ENCODE data around the gene ATP2B2. TPM values are rescaled to one million over a fixed set of nuclear protein-coding genes. Genes with fewer than 3 reads are reported as not detected.

Gene ATP2B2
- total RNA-seq, 2 experiments from 2014 or later: 0.06 TPM; not detected in 1

DNA sequence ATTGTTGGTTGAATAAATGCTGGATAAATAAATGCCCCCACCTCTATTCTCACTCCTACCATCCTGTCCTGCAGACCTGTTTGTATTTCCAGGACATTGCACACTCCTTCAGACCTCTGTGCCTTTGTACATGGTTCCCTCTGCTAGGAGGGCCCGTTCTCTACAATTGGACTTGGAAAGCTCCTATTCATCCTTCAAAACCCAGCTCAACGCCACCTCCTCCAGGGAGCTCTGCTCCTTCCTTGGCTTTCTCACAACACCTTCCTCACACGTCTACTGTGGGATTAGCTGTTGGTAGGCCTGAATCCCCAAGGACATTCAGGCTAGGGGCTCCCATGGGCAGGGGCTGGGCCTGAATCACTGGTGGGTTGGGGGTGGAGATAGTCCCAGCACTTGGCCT is 105.8 kb downstream of the ATP2B2 start:
- no TSS peak for BruUV-seq (replicated peaks)
- intact Hi-C loops (cut with micrococcal nuclease; ENCODE audit: unreplicated experiment): loop anchor here (10.0 kb wide), 1 partner anchor 645 kb away; no protein-coding TSS in a partner anchor
- Histone ChIP-seq H3K27ac (ENCODE audit: low read depth, low read length, poor library complexity, severe bottlenecking) (no peak overlapping the region), H3K36me3 (ENCODE audit: insufficient read depth, low read length) (no peaks in the 10 kb centered on the region), H3K79me2 (ENCODE audit: insufficient read depth, low read depth, low read length) (no peaks in the 10 kb centered on the region), H2AFZ (ENCODE audit: low read length) (no peak overlapping the region), H3K9me2 (ENCODE audit: insufficient read depth, low read length) (no peaks in the 10 kb centered on the region), H4K20me1 (ENCODE audit: insufficient read depth, low read length) (no peaks in the 10 kb centered on the region), H3K4me2 (ENCODE audit: low read length) (no peak overlapping the region), H3K9me3 (ENCODE audit: low read length) (no peaks in the 10 kb centered on the region), H3K4me1 (ENCODE audit: insufficient read depth, low read length, poor library complexity, severe bottlenecking) (peaks cover 56% of the 10 kb centered on the region), H3K4me3 (ENCODE audit: low read depth, low read length, poor library complexity, severe bottlenecking) (no peak overlapping the region)
- DNase-seq (ENCODE audit: low spot score): no peak
- POLR2A ChIA-PET: interaction anchor here (0.9 to 1.2 kb wide), 3 partner anchors 9 to 112 kb away, joined by 3 to 4 read pairs (median 3); no protein-coding TSS in a partner anchor
- no peak for TF ChIP-seq EZH2phosphoT487 (IDR thresholded peaks at IDR 0.05; ENCODE audit: borderline replicate concordance, low read depth, low read length)
- TF ChIP-seq, protein P1, sequence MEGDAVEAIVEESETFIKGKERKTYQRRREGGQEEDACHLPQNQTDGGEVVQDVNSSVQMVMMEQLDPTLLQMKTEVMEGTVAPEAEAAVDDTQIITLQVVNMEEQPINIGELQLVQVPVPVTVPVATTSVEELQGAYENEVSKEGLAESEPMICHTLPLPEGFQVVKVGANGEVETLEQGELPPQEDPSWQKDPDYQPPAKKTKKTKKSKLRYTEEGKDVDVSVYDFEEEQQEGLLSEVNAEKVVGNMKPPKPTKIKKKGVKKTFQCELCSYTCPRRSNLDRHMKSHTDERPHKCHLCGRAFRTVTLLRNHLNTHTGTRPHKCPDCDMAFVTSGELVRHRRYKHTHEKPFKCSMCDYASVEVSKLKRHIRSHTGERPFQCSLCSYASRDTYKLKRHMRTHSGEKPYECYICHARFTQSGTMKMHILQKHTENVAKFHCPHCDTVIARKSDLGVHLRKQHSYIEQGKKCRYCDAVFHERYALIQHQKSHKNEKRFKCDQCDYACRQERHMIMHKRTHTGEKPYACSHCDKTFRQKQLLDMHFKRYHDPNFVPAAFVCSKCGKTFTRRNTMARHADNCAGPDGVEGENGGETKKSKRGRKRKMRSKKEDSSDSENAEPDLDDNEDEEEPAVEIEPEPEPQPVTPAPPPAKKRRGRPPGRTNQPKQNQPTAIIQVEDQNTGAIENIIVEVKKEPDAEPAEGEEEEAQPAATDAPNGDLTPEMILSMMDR (conservative IDR thresholded peaks at IDR 0.05; ENCODE audit: low read length): no peak
- CTCF ChIA-PET (ENCODE audit: unreplicated experiment): no interaction called here

DNA sequence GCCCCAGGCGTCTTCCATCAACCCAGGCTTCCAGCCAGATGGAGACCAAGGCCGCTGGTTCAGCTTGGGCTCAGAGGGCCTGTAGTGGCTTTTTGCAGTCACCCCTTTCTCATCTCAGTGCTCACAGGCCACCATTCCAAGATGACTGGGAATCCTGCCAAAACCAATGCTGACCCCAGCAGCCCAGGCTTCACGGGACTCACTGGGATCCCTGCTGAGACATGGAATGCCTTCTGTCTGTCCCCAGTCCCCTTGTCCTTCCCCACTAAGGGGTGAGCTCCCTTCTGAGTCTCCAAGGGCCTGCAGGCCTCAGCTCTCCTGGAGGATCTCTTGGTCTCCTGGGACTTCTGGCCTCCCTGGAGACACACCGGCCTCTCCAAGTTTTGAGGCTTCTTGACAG is 107.0 kb downstream of the ATP2B2 start:
- BruUV-seq (replicated peaks): no TSS peak

DNA sequence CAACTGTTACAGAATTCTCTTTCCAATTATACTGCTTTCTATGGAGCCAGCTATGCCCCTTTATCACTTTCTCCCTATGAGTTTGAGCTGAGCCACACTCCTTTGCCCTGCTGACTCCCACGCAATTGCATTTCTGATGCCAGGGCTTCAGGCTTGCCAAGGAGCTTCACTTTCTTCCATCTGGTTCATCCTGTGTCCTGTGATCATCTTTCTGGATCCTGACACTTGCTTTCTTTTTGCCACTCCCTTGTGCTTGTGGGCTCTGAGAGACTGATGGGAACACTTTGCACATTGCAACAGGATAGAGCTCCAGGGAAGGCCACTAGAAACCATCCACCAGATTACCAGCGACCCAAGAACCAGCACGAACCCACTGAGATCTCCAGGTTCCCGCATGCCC is 107.5 kb downstream of the ATP2B2 start:
- CTCF ChIA-PET (ENCODE audit: unreplicated experiment): interaction anchor here (0.6 kb wide), 1 partner anchor 7 kb away, joined by 3 read pairs; no protein-coding TSS in a partner anchor
- intact Hi-C loops (cut with micrococcal nuclease; ENCODE audit: unreplicated experiment): loop anchor here (10.0 kb wide), 1 partner anchor 643 kb away; no protein-coding TSS in a partner anchor
- Histone ChIP-seq H3K36me3 (ENCODE audit: insufficient read depth, low read length) (no peaks in the 10 kb centered on the region), H3K9me3 (ENCODE audit: low read length) (no peaks in the 10 kb centered on the region), H4K20me1 (ENCODE audit: insufficient read depth, low read length) (no peaks in the 10 kb centered on the region), H3K4me2 (ENCODE audit: low read length) (0 out of 2 replicates have a peak overlapping the region, but pooled peaks have one; percentile 68), H3K4me3 (ENCODE audit: low read depth, low read length, poor library complexity, severe bottlenecking) (no peak overlapping the region), H3K9me2 (ENCODE audit: insufficient read depth, low read length) (no peaks in the 10 kb centered on the region), H3K27ac (ENCODE audit: low read depth, low read length, poor library complexity, severe bottlenecking) (no peak overlapping the region), H3K79me2 (ENCODE audit: insufficient read depth, low read depth, low read length) (no peaks in the 10 kb centered on the region), H2AFZ (ENCODE audit: low read length) (no peak overlapping the region), H3K4me1 (ENCODE audit: insufficient read depth, low read length, poor library complexity, severe bottlenecking) (peaks cover 74% of the 10 kb centered on the region)
- TF ChIP-seq EZH2phosphoT487 (IDR thresholded peaks at IDR 0.05; ENCODE audit: borderline replicate concordance, low read depth, low read length): no peak
- TF ChIP-seq, protein P1 (conservative IDR thresholded peaks at IDR 0.05; ENCODE audit: low read length): no peak
- no peak for DNase-seq (ENCODE audit: low spot score)
- no TSS peak for BruUV-seq (replicated peaks)
- POLR2A ChIA-PET: interaction anchor here (0.6 kb wide), 1 partner anchor 523 kb away, joined by 3 read pairs; no protein-coding TSS in a partner anchor

More for the DNA sequence above, 107.0 kb downstream of the ATP2B2 start:
- CTCF ChIA-PET (ENCODE audit: unreplicated experiment): interaction anchor here (0.6 kb wide), 1 partner anchor 8 kb away, joined by 3 read pairs; no protein-coding TSS in a partner anchor
- Histone ChIP-seq H3K9me3 (ENCODE audit: low read length) (no peaks in the 10 kb centered on the region), H3K9me2 (ENCODE audit: insufficient read depth, low read length) (no peaks in the 10 kb centered on the region), H3K36me3 (ENCODE audit: insufficient read depth, low read length) (no peaks in the 10 kb centered on the region), H4K20me1 (ENCODE audit: insufficient read depth, low read length) (no peaks in the 10 kb centered on the region), H3K4me2 (ENCODE audit: low read length) (no peak overlapping the region), H2AFZ (ENCODE audit: low read length) (no peak overlapping the region), H3K4me1 (ENCODE audit: insufficient read depth, low read length, poor library complexity, severe bottlenecking) (peaks cover 69% of the 10 kb centered on the region), H3K4me3 (ENCODE audit: low read depth, low read length, poor library complexity, severe bottlenecking) (no peak overlapping the region), H3K27ac (ENCODE audit: low read depth, low read length, poor library complexity, severe bottlenecking) (no peak overlapping the region), H3K79me2 (ENCODE audit: insufficient read depth, low read depth, low read length) (no peaks in the 10 kb centered on the region)
- POLR2A ChIA-PET: no interaction called here
- TF ChIP-seq EZH2phosphoT487 (IDR thresholded peaks at IDR 0.05; ENCODE audit: borderline replicate concordance, low read depth, low read length): no peak
- TF ChIP-seq, protein P1 (conservative IDR thresholded peaks at IDR 0.05; ENCODE audit: low read length): no peak
- intact Hi-C loops (cut with micrococcal nuclease; ENCODE audit: unreplicated experiment): loop anchor here (10.0 kb wide), 1 partner anchor 644 kb away; no protein-coding TSS in a partner anchor
- no peak for DNase-seq (ENCODE audit: low spot score)
